ENCODE data around the gene CAP1.

DNA sequence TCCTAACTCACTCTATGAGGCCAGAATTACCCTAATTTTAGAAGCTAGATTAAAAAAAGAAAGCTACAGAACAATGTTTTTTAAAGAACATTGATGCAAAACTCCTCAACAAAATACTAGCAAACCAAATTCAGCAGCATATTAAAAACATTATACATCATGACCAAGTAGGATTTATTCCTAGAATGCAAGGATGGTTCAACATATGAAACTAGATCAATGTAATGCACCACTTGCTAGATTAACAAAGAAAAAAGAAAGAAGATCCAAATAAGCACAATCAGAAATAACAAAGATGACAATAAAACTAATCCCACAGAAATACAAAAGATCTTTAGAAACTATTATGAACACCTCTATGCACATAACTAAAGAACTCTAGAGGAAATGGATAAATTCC is 69.9 kb downstream of the CAP1 start:
- no peak for TF ChIP-seq TGIF2 (CRISPR knock-in tag; IDR thresholded peaks at IDR 0.05)
- TF ChIP-seq POLR2G (IDR thresholded peaks at IDR 0.05; ENCODE audit: low read depth, low read length): no peak
- no peak for TF ChIP-seq SIN3A (IDR thresholded peaks at IDR 0.05; ENCODE audit: borderline replicate concordance in 2 of 2, control insufficient read depth in 1 of 2, low read depth in 2 of 2, low read length in 2 of 2)
- no peak for TF ChIP-seq EHMT2 (IDR thresholded peaks at IDR 0.05)
- TF ChIP-seq FOXK2 (conservative IDR thresholded peaks at IDR 0.05 in 1 of 2, IDR thresholded peaks at IDR 0.05 in 1 of 2; ENCODE audit: low read depth in 2 of 2): no peak
- TF ChIP-seq HMG20B (CRISPR knock-in tag; IDR thresholded peaks at IDR 0.05): no peak
- TF ChIP-seq, protein P1, sequence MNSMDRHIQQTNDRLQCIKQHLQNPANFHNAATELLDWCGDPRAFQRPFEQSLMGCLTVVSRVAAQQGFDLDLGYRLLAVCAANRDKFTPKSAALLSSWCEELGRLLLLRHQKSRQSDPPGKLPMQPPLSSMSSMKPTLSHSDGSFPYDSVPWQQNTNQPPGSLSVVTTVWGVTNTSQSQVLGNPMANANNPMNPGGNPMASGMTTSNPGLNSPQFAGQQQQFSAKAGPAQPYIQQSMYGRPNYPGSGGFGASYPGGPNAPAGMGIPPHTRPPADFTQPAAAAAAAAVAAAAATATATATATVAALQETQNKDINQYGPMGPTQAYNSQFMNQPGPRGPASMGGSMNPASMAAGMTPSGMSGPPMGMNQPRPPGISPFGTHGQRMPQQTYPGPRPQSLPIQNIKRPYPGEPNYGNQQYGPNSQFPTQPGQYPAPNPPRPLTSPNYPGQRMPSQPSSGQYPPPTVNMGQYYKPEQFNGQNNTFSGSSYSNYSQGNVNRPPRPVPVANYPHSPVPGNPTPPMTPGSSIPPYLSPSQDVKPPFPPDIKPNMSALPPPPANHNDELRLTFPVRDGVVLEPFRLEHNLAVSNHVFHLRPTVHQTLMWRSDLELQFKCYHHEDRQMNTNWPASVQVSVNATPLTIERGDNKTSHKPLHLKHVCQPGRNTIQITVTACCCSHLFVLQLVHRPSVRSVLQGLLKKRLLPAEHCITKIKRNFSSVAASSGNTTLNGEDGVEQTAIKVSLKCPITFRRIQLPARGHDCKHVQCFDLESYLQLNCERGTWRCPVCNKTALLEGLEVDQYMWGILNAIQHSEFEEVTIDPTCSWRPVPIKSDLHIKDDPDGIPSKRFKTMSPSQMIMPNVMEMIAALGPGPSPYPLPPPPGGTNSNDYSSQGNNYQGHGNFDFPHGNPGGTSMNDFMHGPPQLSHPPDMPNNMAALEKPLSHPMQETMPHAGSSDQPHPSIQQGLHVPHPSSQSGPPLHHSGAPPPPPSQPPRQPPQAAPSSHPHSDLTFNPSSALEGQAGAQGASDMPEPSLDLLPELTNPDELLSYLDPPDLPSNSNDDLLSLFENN (IDR thresholded peaks at IDR 0.05; ENCODE audit: low read depth in 2 of 2, low read length in 2 of 2): no peak
- no peak for TF ChIP-seq LARP7 (IDR thresholded peaks at IDR 0.05)
- TF ChIP-seq USF2 (CRISPR knock-in tag; IDR thresholded peaks at IDR 0.05): no peak
- no peak for TF ChIP-seq FOXP4 (CRISPR knock-in tag; IDR thresholded peaks at IDR 0.05; ENCODE audit: borderline replicate concordance)
- no peak for TF ChIP-seq GABPB2 (CRISPR knock-in tag; conservative IDR thresholded peaks at IDR 0.05)
- TF ChIP-seq FOXA3 (CRISPR knock-in tag; conservative IDR thresholded peaks at IDR 0.05 in 1 of 2, IDR thresholded peaks at IDR 0.05 in 1 of 2): no peak
- TF ChIP-seq CEBPB (tag; IDR thresholded peaks at IDR 0.05): no peak
- TF ChIP-seq EGR1 (conservative IDR thresholded peaks at IDR 0.05): no peak
